Stimulated activated CD4-positive, alpha-beta T cell treated with anti-CD3 and anti-CD28 coated beads, Interleukin-1b, Interleukin-23, amount 100 ng/mL, for 24 hours (primary cell): ENCODE data around the gene PDPK1.

ENCODE experiments used
- DNase-seq, 4 experiments: peaks; one replicate each; pipeline ENCODE4 v3.0.0-alpha.2; 2020; ENCODE audit warnings: low read depth in 4 of 4, low spot score in 1 of 4

Gene PDPK1

DNA sequence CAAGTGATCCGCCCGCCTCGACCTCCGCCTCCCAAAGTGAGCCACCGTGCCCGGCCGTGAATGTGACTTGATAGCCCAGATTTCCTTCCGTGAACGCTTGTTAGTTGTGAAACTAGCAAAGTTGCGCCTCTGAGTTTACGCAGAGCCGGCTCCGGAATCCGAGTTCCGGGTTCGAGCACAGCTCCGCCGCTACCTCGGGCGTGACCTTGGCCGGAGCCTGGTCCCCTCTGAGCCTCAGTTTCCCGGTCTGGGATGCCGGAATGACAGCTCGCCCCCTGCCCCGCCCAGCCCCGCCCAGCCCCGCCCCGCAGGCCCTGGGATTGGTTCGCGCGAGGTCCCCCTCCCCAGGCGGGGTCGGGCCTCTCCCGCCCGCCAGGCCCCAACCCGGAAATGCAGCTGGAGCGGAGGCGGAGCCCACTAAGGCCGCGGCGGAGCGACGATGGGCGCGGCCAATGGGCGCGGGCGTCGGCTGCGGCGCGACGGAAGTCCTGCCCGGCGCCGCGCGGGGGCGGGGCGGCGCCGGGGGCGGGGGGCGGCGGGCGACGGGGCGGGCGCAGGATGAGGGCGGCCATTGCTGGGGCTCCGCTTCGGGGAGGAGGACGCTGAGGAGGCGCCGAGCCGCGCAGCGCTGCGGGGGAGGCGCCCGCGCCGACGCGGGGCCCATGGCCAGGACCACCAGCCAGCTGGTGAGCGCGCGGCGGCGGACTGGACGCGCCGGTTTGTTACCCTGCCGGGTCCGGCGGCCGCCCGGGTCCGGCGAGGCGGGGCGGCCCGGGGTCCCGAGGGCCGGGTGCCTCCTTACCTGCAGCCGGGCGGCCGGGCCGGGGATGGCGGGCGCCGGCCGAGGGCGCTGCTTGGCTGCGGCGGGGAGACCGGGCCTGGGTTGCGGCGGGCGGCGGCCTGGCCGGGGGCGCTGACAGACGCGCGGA is at the start of gene PDPK1:
Gene PDPK1, plus strand, starts transcription at position 571 of the 929 bp plus-strand sequence. Its CDS starts 92 bp downstream, at position 663.
- peak; percentile 71 to 89 (median 84) for DNase-seq

DNA sequence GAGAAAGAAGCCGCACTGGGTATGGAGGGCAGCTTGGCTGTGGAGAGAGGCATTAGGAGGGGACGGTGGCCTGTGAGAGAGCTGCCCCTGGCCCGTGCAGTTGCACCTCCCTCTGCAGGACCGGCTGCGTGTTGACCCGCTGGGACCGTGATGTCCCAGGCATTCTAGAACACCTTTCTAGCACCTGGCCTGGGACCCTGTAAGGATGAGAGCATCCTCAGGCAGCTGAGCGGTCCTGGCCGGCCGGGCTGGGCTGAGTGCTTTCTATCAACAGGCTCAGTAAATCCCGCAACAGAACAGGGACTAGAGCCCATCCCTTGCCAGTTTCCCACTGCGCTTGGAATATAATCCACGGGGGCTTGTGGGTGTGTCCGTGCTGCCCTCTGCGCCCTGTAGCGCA is 48.2 kb upstream of the PDPK1 start:
- DNase-seq, result no peak

DNA sequence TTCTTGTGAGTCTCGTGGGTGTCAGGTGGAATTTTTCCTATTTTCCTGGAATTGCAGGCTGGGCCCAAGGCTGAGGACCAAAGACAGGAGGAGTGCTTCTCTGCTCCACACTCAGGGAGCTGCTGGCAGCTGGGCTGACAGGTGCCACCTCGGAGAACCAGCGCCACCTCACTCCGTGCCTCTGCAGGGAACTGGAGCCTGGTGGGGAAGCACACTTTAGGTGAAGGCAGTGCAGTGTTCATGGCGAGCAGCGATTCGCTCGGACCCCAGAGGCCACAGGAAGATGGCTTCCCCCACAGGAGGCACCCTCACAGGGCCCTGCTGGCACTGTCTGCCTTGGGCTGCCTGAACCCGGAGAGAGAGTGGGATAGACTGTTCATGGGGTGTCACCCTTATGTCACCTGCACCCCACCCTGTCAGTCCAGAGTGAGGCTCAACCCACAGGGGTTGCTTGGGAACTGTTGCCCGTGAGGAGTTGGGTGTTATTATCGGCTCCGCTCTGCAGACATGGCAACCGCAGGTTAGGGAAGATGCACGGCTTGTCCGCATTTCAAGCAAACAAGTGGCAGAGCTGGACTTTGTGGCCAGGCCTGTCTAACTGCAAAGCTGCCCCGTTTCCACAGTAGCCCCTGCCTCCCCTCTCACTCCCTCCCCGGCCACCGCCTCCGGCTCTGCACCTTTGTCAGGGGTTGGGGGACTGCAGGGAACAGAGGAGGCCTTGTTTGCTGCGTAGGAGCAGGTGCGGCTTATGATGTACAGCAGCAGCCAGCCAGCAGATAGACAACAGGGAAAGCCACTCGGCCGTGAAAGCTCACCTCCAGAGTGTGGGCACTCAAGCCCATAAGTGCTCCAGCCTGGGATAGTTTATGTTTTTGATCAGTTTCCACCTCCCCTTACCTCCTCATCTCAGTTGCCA is 47.4 kb upstream of the PDPK1 start:
- no peak for DNase-seq

DNA sequence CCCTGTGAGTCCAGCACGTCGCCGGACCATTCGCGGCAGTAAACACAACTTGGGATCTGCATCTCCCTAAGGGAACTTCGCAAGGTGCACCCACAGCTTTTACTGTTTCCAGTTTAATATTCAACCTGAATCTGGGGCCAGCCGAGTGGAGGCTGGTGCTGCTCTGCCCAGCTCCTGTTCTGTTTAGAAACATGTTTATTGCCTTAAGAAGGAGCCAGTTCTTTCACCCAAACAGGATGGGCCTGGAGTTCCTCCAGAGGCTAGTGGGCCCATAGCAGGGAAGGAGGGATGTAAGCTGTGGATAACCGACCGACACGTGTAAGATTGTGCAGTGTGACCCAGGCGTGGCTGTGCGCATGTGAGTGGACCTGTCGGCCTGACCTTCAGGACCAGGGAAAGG is 45.5 kb upstream of the PDPK1 start:
- no peak for DNase-seq

DNA sequence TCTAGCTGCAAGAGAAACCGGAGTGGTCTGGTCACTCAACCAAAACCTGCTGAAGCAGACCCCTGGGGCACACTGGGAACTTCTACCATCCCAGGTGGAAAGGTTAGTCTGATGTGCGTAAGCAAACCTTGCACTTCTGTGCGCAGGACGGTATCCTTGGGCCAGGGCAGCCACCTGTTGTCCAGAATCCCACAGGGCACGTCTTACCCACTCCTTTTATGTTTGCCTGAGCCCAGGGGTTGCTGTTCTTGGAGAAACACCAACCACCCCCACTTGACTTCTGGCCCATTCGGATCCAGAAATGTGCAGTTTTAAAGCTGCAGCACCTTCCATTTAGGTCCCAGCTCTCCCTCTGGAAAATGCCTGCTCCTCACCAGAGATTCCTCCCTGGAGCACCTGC is 44.2 kb upstream of the PDPK1 start:
- no peak for DNase-seq

DNA sequence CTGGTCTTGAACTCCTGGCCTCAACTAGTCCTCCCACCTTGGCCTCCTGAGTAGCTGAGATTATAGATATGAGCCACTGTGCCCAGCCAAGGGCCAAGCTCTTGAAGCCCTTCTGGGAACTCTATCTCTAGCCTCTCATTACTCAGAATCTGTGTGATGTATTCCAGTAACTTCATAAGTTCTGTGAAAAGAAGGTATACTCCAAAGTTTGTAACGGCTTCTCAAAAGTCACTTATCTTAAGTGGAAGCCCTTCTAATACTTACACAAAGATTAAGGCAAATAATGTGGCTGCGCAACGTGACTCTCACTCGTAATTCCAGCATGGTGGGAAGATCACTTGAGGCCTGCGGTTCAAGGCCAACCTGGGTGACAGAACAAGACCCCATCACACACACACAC is 43.2 kb upstream of the PDPK1 start:
- no peak for DNase-seq

DNA sequence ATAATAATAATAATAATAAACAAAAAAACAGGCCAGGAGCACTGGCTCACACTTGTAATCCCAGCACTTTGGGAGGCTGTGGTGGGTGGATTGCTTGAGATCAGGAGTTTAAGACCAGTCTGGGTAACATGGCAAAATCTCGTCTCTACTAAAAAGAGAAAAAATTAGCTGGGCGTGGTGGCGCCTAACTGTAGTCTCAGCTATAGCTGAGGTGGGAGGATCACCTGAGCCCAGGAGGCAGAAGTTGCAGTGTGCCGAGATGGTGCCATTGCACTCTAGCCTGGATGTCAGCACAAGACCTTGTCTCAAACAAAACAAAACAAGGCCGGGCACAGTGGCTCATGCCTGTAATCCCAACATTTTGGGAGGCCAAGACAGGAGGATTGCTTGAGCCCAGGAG is 42.8 kb upstream of the PDPK1 start:
- no peak for DNase-seq

DNA sequence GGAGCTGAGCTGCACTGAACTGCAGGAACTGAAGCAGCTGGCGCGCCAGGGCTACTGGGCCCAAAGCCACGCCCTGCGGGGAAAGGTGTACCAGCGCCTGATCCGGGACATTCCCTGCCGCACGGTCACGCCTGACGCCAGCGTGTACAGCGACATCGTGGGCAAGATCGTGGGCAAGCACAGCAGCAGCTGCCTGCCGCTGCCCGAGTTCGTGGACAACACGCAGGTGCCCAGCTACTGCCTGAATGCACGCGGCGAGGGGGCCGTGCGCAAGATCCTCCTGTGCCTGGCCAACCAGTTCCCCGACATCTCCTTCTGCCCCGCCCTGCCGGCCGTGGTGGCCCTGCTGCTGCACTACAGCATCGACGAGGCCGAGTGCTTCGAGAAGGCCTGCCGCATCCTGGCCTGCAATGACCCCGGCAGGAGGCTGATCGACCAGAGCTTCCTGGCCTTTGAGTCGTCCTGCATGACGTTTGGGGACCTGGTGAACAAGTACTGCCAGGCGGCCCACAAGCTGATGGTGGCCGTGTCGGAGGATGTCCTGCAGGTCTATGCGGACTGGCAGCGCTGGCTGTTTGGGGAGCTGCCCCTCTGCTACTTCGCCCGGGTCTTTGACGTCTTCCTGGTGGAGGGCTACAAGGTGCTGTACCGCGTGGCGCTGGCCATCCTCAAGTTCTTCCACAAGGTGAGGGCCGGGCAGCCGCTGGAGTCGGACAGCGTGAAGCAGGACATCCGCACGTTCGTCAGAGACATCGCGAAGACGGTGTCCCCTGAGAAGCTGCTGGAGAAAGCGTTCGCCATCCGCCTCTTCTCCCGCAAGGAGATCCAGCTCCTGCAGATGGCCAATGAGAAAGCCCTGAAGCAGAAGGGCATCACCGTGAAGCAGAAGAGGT is 41.4 kb upstream of the PDPK1 start:
- no peak for DNase-seq

DNA sequence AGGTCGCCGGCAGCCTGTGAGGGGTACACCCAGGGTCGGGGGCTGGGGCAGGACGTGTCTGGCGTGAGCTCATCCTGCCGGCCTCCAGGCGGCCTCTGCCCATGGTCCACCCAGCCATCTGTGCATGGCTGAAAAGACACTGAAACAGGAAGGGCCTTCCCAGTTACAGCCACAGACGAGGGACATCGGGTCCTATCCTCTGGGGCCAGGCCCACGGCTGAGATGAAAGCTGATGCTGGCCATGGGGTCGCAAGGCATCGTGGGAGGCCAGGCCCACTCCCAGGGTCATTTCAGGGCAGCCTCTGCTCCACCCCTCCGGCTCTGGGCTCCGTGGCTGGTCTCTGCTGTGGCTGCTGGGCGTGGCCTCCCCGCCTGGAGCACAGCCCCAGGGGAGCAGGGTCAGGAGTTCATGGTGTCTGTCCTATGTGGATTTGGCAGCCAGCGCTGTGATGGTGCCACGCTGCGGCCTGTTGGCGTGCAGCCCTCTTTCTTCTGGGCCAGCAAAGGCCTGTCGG is 40.6 kb upstream of the PDPK1 start:
- no peak for DNase-seq

DNA sequence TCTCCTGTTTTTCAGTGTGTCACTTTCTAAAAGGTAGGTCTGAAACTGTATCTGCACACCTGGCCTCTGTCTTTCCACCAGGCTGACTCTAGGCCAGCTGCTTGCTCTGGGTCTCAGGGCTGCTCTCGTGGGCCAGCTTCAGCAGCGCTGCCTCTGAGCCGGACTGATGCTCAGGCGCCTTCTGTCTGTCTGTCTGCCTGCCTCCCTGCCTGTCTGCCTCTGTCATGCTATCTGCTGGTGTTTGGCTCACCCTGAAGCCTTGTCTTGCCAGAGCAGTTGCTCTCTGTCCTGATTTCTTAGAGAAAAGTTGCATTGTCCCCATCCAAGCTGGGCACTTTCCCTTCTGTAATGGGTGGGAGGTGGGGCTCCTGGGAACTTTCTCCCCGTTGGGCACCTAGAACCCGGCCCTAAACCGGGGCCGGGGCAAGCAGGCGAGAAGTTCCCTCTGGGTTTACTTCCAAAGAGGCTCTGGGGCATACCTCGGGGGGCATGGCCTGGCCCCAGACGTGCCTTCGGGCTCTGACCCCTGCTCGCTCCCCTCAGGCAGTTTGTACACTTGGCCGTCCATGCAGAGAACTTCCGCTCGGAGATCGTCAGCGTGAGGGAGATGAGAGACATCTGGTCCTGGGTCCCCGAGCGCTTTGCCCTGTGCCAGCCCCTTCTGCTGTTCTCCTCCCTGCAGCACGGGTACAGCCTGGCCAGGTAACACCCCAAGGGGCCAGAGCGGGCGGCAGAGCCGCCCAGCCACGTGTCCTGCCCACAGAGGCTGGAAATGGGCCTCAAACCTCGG is 39.9 kb upstream of the PDPK1 start:
- DNase-seq, result no peak

DNA sequence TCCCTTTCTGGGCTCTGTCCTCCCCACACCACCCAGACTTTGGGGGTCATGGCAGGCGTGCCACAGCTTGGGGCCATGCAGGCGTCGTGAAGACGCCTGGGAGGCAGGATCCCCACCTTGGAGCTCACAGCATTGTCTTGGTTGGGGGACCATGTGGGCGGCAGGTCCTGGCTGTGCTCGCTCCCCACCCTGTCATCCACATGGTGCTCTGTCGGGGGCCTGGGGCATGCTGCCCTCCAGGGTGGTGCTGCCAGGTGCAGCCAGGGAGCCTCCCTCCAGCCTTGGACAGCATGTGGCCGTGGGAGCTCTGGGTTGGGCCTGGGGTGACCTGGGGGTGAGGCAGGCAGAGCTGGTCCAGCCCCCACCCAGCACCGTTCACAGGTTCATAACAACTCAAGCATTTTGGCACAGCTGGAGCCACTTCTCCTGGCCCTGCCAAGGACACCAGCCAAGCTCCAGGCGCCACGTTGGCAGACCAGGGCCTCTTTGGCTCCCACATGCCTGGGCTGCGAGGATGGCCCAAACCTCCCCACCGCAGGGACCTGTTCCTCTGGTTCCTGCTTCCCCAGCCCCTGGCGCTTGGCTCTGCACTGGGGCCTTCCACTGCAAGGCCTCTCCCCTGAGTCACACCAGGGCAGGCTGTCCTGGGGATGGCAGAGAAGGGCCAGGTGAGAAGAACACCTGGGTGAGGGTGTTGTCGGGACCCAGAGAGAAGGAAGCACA is 39.1 kb upstream of the PDPK1 start:
- DNase-seq, result no peak

DNA sequence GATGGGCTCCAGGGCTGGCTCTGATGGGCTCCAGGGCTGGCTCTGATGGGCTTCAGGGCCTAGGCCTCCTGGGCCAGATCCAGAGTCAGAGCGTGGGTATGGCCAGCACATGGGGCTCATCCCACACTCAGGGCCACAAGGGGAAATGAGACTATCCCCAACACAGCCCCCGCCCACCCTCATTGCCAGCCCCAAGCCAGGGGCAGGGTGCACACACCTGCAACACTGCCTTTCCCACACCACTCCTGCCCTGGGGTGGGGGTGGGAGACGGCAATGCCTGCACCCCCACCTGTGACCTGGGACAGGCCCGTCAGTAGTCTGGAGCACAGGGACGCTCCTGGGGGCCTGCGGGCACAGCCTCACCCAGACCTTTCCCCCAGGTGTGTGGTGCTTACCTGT is 38.4 kb upstream of the PDPK1 start:
- no peak for DNase-seq

DNA sequence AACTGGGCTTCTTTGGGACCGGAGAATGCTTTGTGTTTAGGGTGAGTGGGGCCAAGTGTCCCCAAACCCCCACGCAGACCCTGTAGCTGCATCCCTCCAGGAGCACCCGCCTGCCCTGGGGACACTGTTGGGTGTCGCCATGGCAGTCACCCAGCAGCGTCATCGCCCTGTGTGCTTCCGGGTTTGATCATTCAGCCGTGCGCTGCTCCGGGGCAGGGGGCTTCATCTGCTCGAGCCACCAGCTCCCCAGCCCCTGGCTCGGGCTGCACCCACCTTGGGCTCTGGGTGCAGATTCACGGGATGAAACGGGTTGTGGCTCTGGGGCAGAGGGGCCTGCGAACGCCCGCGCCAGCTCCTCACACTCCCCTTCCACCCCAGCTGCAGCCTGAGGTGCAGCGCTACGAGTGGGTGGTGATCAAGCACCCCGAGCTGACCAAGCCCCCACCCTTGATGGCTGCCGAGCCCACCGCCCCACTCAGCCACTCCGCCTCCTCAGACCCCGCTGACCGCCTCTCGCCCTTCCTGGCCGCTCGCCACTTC is 37.9 kb upstream of the PDPK1 start:
- no peak for DNase-seq

DNA sequence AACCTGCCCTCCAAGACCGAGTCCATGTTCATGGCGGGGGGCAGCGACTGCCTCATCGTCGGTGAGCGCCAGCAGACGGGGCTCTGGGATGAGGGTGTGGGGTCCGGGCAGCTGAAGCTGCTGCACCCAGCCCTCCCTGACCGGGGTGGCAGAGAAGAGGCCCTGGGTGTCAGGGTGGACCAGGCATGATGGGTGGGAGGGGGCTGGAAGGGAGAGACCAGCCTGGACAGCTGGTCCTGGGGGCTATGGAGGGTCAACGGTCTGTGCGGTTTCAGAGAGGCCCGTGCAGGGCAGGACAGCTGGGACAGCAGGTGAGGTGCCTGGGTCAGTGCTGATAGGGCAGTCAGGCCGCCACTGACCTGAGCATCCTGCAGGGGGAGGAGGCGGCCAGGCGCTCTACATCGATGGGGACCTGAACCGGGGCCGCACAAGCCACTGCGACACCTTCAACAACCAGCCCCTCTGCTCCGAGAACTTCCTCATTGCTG is 37.3 kb upstream of the PDPK1 start:
- no peak for DNase-seq

DNA sequence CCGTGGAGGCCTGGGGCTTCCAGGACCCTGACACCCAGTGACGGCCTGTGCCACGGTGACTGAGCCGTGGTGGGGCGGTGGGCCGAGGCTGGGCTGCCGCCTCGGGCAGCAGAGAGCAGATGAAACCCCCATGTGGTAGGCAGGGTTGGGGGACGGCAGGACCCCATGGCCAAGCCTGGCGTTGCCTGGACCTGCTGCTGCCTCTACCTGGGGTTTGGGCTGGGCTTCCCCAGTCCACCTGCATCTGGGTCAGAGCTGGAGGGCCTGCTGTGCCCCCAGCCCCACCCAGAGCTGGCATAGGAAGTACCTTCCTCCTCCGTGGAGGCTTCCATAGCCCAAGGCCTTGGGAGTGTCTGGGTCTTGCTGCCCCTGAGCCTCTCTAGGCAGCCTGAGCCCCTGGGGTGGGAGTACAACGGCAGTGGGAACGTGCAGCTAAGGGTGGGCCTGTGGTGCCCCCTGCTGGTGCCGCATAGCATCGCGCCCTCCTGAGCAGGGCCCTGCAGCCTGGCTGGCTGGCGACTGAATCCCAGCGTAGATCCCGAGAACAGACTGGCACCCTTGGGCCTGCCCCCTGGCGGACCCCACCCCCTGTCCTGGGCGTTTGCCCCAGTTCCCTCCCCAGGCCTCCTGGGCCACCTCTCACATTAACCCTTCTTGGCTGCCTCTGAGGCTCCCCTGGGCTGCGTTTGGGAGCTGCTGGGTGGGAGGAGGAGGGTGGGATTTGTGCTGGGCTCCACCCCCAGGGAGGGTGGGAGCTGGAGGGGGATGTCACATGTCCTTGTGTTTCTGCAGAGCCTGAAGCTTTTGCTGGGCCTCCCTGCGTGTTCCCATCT is 36.7 kb upstream of the PDPK1 start:
- DNase-seq, result peak; percentile 52 to 73 (median 68)

DNA sequence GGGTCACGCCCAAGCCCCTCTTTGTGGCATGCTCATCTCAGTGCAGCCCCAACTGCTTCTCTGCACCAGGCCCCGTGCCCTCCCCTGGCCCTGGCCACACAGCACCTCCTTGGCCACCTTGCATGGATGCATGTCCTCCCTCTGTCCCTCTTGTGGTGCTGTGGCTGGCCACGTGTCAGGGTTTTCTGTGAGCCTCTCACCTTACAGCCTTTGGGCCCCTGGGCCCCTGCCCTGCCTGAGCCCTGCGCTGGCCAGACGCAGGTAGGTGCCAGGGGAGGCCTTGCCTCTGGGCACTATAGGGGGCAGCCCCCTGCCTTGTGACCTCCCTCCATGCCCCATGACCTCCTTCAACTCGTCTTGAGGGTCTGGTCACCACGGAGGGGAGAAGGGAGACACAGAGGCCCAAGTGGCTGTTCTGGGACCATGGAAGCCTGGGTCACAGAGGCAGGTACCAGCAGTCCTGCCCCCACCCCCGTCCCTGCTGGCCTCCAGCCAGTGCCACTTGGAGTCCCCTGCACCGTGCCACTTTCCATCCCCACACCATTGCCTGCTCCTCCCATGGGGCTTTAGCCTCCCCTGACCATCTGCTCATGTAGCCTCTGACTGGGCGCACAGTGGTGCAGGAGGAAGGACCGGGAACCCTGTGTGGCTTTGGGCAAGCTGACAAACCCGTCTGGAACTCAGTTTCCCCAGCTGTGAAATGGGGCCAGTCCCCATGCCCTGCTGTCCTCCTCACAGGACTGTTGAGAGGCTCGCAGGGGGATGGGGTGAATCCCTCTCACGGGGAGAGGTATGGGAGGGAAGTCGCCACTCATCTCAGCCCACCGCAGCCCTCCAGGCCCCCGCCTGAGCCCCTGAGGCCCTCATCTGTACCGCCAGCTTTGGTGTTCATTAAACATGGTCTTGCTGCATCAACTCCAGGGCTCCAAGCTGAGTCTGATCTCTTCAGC is 35.6 kb upstream of the PDPK1 start:
- no peak for DNase-seq

DNA sequence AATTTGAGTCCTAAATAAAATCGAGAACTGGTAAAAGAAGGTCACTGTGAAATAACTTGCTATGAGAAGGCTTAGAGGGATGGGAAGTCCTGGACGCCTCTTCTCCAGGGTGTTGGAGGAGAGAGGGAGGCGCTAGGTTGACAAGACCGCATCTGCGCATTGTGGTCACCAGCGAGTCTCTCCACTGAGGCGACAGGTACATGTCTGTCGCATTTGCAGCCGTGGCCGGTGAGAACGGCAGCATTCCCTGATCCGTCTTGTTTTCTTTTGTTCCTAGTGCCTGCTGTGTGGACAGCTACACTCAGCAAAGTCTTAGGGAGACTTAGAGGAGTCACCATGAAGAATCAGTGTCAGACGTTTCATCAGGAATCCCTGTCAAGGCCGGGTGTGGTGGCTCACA is 32.1 kb upstream of the PDPK1 start:
- DNase-seq, result no peak
